GM19023 (cell line): ENCODE measurements around the gene PACS1.

ENCODE experiments used
- ATAC-seq: cut with Tn5 transposase; IDR thresholded peaks from one replicate; pipeline ENCODE4 v1.9.1; 2021; ENCODE audit warnings: mild to moderate bottlenecking, moderate library complexity; ENCODE audit not compliant: unreplicated experiment

Gene PACS1

DNA sequence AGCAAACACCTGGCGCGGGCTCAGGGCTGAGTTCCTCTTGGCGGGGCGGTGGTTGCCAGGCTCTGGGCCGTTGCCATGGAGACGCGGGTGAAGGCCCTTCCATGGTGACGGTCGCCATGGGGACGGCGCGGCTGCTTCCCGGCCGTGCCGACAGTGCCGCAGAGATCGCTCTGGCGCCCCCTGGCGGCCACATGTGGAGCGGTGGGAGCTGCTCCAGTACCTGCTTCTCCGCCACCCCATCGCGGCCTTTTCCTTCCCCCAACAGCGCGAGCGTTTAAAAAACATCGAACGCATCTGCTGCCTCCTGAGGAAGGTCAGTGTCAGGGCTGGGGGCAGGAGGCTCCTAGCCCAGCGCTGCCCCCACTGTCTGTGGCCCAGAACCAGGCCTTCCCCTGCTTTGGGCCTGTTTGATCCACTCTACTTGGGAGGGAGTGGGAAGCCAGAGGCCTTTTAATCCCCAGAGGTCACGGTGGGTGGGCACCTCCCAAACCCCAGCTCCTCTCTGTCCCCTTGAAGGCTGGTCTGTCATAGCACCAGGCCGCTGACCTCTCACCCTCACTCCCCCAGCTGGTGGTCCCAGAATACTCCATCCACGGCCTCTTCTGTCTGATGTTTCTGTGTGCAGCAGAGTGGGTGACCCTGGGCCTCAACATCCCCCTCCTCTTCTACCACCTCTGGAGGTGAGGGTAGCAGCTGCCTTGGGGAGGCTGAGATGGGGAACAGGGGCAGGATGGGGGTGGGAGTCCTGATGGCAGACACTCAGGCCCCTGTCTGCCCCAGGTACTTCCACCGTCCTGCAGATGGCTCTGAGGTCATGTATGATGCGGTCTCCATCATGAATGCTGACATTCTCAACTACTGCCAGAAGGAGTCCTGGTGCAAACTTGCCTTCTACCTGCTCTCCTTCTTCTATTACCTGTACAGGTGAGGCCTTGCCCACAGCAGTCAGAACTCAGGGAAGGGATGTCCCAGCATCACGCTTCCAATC is 212.7 kb downstream of the PACS1 start:
- peak; percentile 75 for ATAC-seq

DNA sequence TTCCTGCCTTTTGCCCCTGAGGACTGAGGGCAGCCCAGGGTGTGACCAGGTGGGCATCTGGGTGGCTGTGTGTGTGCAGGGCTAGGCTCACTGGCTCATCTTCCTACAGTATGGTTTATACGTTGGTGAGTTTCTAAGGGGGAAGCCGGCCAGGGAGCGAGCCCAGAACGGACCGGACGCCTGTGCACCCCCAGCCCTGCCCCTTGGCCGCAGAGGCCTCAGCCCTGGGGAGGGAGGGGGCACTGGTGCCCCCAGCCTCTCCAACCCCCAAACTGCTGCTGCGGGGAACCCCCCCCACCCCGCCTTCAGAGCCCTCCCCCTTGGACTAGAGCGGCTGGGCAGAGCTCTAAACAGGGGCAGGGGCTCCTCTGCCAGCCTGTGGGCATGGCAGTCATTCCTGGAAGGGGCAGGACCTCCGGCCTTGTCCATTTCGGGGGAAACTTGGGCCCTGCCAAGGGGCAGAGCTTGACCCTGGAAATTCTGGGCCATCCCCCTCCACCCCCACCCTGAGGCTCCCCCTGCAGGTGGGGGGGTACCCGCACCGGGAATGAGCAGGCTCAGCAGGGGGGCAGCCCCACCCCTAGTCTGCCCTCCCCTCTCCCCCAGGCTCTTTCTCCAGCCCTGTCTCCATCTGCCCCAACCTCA is 213.5 kb downstream of the PACS1 start:
- no peak for ATAC-seq

DNA sequence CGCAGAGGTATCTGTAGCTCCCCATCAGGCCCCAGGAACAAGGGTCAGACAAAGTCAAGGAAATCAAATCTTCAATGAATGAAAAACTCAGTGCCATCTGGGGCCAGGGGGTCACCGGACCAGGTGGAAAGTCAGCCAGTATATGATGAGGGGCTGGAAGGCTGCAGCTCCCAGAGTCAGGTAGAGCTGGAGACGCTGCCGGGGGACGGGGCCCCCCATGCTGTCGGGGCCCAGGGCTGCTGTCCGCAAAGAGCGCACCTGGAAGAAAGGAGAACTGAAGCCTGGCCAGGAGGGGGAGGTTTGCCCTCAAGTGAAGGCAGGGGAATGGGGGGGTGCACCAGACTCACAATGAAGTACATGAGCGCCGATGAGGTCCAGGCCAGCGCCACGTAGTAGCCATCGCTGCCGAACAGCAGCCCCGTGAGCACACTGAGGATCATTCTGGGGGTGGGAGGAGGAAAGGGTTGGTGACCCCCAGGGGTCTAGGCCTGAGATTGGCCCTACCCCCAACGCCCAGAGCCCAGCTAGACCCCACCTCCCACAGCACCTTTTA is 214.5 kb downstream of the PACS1 start:
- no peak for ATAC-seq

DNA sequence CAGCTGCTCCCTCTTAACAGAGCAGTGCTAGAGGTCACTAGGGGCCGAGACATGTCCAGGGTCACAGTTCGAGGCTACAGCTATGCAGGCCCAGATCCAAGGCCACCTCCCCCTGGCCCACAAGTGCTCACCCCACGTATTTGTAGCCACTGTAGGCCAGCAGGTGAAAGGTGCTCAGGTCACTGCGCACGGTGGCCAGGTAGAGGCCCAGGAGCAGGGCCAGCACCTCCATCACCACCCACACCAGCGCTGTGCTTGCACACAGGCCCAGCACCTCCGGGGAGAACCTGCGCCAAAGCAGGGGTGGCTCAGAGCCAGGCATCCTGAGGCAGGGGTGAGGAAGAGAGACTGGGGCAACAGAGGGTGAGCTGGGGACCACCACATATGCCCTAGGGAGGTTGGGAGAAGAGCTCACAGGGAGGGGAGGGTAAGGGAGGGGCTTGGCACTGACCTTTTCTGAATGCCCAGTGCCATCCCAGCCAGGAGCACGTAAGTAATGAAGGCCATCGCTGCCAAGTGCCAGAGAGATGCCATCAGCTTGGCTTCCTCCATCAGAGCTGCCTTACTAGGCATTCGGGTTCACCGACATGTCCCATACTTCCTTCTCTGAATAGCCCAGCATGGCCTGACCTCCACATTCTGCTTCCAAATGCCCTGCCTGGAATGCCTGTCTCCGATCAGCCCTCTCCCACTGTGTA is 215.3 kb downstream of the PACS1 start:
- ATAC-seq = no peak

DNA sequence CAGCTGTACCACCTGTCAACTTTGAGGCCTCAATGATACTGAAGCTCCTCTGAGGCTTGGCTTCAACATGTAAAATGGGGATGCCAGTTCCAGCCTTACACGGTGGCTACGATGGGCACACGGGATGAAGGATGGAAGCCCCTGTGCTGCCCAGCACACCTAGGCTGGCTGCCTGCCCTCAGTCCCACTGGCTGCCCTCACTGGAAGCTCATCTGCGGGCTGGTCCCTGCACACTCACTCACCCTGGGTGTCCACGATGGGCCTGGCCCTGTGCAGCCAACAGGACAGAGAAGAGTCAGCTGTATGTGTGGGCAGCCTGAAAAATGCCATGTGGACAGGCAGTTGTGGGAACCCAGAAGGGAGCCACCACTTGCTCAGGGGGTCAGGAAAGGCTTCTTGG is 216.6 kb downstream of the PACS1 start:
- ATAC-seq = no peak

DNA sequence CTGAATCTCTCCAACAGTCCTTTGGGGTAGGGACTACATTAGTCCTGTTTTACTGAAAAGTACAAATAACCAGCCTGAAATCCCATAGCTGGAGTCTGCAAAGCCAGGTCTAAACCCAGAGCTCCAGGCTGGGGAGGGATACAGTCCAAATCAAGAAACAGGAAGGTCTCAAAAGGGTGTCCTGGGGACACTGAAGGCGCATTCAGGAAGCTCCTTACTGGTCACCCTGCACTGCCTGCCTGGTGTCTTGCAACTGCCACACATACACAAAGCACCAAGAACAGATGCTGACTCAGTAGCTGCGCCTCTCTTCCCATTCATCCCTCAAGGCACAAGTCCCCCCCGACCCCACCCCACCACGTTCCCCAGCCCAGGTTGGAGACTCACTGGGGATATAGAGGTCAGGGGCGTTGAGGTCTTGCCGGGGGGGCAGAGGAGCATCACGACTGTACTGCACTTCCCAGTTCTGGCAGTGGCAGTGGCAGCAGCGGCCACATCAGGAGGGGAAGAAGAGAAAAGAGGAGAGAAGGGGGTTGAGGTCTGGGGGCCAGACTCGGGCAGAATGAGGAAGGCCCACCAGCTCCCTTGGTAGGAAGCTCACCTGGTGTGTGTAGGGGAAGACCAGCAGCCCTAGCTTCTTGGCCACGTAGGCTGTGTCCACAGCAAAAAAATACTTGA is 217.3 kb downstream of the PACS1 start:
- no peak for ATAC-seq

DNA sequence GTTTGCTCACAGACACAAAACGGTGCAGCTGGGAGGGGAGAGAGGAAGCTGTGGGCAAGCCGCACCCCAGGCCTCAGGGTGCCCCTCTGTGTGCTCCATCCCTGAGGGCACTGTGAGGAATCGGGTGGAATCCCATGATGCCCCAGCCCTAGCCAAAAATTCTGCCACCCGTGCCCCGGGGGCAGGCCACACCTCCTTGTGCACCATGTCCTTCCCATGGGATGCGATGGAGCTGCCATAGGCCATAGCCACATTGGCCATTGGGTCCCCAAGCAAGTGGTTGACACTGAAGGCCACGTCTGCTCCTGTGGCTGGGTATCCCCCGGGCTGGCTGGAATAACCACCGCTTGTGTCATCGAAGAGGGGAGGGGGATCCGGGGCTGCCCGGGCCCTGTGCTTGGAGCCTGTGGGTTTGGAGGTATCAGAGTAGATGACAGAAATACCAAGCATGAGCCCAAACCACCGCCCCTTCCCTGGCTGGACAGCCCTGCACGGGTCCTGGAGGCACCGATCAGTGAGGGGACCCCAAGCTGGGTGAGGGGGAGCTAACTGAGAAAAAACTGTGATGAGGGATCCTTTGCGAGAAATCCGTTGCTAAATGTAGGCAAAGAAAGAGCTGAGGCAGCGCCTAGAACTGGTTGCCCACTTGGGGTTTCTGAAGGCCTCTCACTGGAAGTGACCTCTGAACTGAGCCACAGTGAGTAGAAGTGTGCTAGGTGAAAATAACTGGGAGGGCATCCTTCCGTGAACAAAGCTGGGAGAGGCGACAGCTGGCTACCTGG is 218.0 kb downstream of the PACS1 start:
- ATAC-seq = no peak

DNA sequence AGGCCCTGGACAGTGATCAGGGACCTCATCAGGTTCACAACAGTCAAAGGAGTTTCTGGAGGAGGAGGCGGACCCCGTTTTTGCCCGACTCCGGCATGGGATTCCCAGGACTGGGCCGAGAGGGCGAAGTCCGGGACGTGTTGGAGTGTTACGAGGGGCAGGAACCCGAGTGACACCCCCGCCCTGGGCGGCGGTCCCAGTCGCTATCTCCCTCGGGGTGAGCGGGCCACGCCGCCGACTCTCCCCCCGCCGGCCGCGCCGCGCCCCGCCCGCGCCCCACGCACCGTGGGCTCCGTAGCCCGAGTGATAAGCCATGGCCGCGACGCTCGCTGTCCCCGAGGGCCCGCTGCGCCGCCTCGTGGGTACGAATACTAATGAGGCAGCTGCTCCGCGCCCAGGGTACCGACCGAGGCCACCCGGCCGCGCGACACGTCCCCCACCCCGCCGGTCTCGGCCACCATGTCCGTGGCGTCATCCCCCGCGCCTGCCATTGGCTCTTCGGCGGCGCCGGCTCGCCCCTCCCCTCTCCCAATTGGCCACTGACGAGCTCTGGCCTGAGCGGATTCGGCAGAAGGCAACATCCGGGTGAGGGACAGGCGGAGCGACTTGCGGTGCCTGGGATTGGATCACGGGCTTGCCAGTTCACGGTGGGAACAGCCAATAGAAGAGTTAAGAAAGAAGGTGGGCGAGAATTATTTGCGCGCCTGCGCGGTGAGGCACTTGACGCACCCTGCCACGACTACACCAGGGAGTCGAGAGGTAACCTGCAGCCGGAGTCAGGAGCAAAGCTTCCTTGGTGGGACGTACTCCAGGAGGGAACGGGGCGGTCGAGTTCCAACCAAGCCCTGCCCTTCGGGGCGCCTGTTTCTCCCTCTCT is 218.8 kb downstream of the PACS1 start, which contains the start of gene YIF1A:
TSS of gene YIF1A (minus strand) at position 473 of the 877 bp plus-strand sequence. CDS start at position 315, 158 bp downstream.
- peak; percentile 86 for ATAC-seq

DNA sequence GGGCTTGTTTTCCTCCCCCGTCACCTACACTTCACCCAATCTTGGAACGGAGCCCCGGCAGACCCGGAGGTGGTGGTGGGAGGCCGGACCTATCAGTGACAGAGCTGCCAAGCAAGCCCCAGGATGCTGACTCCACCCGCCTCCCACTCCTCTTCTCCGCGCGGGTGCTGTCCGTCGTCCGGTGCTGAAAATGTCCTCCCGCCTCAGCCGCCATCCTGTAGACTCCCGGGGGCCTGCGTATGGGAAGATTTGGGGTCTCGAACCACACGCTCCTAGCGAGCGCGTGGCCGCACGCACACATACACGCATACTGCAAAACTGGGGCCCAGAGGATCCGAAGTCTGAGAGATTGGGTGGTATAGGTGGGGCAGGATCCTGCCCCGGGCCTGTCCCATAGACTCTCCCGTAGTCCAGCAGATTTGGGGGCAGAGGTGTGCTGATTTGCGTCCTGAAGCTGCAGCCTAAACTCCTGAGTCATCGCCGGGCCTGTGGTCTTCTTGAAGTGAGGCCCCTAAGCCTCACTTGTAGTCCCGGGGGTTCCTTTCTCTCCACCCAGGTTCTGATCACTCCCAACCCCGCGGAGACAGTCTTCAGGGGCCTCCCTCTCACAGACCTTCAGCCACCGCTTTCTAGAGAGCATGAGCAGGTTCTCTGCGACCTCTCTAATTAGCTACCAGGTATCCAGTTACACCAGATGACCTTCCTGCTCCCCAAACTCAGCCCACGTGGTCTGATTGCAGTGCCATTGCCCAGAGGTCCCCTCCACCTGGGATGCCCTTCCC is 219.7 kb downstream of the PACS1 start:
- ATAC-seq = peak; percentile 41

DNA sequence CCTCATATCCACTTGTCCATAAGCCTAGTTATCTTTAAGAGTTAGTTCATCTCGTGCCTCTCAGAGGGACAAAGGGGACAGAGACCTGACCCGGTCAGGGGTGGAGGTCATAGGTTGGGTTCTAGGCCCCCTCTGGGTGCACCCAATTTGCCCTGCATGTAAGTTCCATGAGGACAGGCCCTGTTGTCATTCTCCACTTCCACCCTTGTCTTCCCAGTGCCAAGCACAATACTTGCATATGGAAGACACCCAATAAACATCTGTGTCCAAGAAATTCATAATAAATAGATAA is 220.2 kb downstream of the PACS1 start:
- ATAC-seq = no peak

DNA sequence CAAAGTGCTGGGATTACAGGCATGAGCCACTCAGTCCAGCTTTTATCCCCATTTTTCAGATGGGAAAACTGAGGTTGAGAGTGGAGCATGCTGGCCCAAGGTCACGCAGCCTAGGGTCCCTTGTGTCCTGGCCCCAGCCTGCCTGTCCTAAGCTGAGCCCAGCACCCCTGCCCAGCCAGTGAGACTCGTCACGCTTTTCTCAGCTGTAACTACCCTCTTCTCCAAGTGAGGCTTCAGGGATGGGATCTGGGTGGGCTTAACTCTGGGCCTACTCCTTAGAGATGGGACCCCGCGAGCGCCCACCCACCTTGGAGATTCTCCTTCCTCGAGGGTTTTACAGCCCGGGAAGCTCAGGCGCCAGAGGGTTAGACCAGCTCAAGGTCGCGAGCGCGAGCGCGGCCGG is 221.2 kb downstream of the PACS1 start:
- no peak for ATAC-seq

DNA sequence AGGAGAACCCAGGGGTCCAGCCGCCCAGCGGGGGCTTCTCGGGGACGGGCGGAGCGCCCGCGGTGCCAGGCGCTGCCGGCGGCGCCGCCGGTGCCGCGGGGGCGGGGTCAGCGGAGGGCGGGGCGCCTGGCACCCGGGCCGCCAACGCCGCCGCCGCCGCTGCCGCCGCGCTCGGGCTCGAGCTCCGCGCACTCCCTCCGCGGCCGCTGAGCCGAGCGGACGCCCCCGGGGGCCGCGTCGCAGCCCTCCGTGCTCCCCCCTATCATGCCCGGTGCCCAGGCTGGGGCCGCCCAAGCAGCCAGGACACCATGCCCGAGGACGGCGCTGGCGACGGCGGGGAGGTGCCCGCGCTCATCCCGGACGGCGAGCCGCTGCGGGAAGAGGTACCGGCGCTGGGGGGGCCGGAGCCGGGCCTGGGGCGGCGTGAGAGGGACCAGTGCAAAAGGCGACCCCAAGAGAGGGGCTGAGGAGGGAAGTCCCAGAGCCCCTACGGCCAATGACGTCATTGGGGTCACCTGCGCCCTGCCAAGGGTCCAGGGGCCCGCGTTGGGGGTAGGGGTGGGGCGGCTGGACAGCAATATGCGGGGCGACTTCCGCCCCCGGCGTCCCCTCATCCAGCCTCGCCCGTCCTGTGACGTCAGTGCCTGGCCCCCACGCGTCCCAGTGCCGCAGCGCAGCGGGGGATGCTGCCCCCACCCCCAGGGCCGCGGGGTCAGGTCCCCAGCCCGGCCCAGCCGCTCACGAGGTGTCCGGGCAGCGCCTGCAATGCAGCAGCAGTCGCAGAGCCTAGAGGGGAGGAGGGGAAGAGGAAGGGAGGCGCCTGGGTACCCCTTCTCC is 221.9 kb downstream of the PACS1 start, which contains the start of gene TMEM151A:
TSS of gene TMEM151A (plus strand) at position 189 of the 837 bp plus-strand sequence. CDS start at position 309, 120 bp downstream.
- no peak for ATAC-seq

DNA sequence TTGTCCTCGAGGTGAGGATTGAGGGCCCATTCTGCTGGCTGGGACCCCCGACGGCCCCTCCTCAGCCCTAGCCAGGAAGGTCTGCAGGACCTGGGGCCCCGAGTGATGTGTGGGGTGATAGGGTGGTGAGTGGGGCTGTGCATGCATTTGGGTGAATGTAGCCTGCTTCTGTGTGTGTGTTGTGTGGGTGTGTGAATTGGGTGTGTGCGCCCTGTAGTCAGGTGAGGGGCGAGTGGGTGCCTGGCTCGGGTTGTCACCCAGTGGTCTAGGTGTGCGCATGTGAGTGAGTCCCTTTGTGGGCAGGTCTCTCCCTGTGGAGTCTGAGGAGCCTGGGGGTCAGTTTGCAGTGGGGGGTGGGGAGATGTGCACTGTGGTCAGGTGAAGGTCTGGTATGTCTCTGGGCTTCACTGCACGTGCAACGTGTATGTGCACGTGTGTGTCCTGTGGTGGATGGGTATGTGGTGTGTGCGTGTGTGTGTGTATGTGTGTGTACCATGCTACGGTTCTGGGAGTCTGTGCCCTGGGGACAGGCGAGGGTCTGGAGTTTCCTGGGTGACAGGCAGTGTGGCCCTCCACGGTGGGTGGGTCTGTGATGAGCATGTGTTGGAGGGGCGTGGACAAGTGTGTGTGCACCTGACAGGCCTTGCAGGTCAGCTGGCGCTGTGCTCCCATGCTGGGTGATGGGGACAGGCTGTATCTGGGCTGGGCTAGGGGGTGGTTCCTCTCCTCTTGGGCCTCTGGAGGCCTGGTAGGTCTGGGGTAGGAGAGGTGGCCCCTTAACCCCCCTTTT is 222.7 kb downstream of the PACS1 start:
- ATAC-seq = no peak

DNA sequence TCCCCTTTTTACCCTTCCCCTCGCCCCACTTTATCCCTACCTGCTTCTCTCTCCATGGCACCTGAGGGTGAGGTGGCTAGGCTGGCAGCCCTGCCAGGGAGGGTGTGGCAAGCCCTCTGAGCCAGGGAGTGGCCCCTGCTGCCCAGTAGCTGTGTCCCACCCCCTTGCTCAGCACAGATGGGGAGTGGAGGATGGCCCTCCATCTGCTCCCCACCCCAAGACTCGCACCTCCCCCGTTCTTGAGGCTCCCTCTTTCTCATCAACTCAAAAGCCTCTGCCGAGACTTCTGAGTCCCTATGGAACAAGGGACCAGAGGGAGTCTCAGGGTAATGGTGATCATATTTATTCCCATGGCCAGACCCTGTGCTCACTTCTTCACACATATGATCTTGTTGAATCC is 223.3 kb downstream of the PACS1 start:
- no peak for ATAC-seq

DNA sequence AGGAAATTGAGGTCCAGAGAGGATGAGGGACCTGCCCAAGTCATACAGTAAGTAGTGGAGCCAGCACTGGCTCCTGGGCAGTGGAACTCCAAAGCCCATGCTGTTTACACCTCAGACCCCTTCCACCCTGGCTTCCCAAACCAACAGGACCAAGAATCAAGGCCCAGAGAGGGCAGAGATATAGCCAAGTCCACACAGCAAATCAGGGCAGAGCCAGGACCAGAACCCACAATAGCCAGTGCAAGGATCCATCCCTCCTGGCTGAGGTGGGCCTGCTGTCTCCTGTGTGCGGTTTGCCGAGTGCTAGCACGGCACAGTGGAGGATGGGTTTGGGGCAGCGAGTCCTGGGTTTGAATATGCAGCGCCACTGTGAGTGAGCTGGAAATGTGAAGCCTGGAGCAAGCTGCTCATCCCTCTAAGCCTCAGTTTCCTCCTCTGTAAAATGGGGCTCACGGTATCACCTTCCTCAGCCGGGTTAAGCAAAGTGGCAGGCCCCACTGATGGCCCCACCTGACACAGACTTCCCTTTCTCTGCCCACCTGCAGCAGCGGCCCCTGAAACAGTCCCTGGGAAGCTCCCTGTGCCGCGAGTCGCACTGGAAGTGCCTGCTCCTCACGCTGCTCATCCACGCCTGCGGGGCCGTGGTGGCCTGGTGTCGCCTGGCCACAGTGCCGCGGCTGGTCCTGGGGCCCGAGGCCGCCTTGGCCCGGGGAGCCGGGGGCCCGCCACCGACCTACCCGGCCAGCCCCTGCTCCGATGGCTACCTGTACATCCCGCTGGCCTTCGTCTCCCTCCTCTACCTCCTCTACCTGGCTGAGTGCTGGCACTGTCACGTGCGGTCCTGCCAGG is 223.9 kb downstream of the PACS1 start:
- no peak for ATAC-seq
